ENCODE data around the gene FOXP2.

- TF ChIP-seq CTCF (IDR thresholded peaks at IDR 0.05; ENCODE audit: low read depth, low read length): no peak
- TF ChIP-seq EZH2phosphoT487 (IDR thresholded peaks at IDR 0.05; ENCODE audit: low read depth): no peak
These were observed 152.8 kb downstream of the FOXP2 start for GRCh38 chr7:114567416-114567815.
